IMR-90 (cell line): ENCODE data around the gene FMN1. TPM values are rescaled to one million over a fixed set of nuclear protein-coding genes. Genes with fewer than 3 reads are reported as not detected.

Source experiments
- ATAC-seq: fragments of 200-7000 bp; cut with Tn5 transposase; 2 replicates; pipeline ENCODE4 v1.9.1; 2020; ENCODE audit warnings: low read depth, mild to moderate bottlenecking, moderate library complexity
- BruUV-seq: library from RNA; stranded (reverse); fragments of 400-500 nt; replicated peaks from 2 replicates; lab custom pipeline; 2021; lab: Mats Ljungman, UMichigan
- CTCF ChIA-PET: fragments of 300-600 bp; formaldehyde crosslinking; extraction: SDS; loops from one replicate; lab custom pipeline; 2021; ENCODE audit warnings: antibody characterized with exemption; lab: Yijun Ruan, JAX
- POLR2A ChIA-PET: fragments of 300-600 bp; sonication (Branson Sonifier 250); formaldehyde crosslinking; loops from one replicate; lab custom pipeline; 2022; ENCODE audit warnings: antibody characterized with exemption; ENCODE audit not compliant: unreplicated experiment; lab: Charles Lee
- DNase-seq: peaks from one replicate; pipeline ENCODE4 v3.0.0; 2013
- H2AFZ ChIP-seq: replicated peaks from 2 replicates; pipeline ENCODE3; 2013; ENCODE audit warnings: low read length, mild to moderate bottlenecking; ENCODE audit not compliant: poor library complexity
- H2AK5ac ChIP-seq: 2 replicates; pipeline ENCODE4 v1.6.1; 2013; ENCODE audit warnings: low read depth, low read length, inconsistent platforms
- H2AK9ac ChIP-seq: replicated peaks from 2 replicates; pipeline ENCODE3; 2013; ENCODE audit warnings: mild to moderate bottlenecking, low read depth, low read length, moderate library complexity; ENCODE audit not compliant: poor library complexity
- H2BK120ac ChIP-seq: 2 replicates; pipeline ENCODE4 v1.6.1; 2013; ENCODE audit warnings: low read depth, low read length, inconsistent platforms
- H2BK15ac ChIP-seq: 3 replicates; pipeline ENCODE4 v1.6.1; 2013; ENCODE audit warnings: low read depth, low read length, inconsistent platforms
- H2BK20ac ChIP-seq: 2 replicates; pipeline ENCODE4 v1.6.1; 2013; ENCODE audit warnings: low read depth, mild to moderate bottlenecking, inconsistent platforms, low read length, moderate library complexity
- H2BK5ac ChIP-seq: 2 replicates; pipeline ENCODE4 v1.6.1; 2013; ENCODE audit warnings: mild to moderate bottlenecking, low read depth, low read length, inconsistent platforms; ENCODE audit not compliant: poor library complexity, severe bottlenecking
- H3K14ac ChIP-seq: replicated peaks from 2 replicates; pipeline ENCODE4 v1.6.1; 2013; ENCODE audit warnings: low read depth, low read length, inconsistent platforms
- H3K18ac ChIP-seq: 2 replicates; pipeline ENCODE4 v1.6.1; 2013; ENCODE audit warnings: low read depth, low read length, control low read depth
- H3K23ac ChIP-seq: 2 replicates; pipeline ENCODE4 v1.6.1; 2013; ENCODE audit warnings: low read depth, low read length, inconsistent platforms
- H3K27ac ChIP-seq: 2 replicates; pipeline ENCODE4 v1.5.1; 2013; ENCODE audit warnings: mild to moderate bottlenecking, control low read depth, low read length; ENCODE audit not compliant: insufficient read depth
- H3K27me3 ChIP-seq: 2 replicates; pipeline ENCODE4 v1.6.1; 2013; ENCODE audit warnings: low read length; ENCODE audit not compliant: control insufficient read depth, insufficient read depth
- H3K36me3 ChIP-seq: 2 replicates; pipeline ENCODE4 v1.6.1; 2013; ENCODE audit warnings: low read length, mixed read lengths; ENCODE audit not compliant: control insufficient read depth, insufficient read depth
- H3K4ac ChIP-seq: 2 replicates; pipeline ENCODE4 v1.6.1; 2013; ENCODE audit warnings: low read depth, low read length, inconsistent platforms
- H3K4me1 ChIP-seq: 2 replicates; pipeline ENCODE4 v1.6.1; 2013; ENCODE audit warnings: low read length, mixed read lengths; ENCODE audit not compliant: control insufficient read depth, insufficient read depth
- H3K4me2 ChIP-seq: 2 replicates; pipeline ENCODE4 v1.6.1; 2013; ENCODE audit warnings: low read depth, mild to moderate bottlenecking, control low read depth, low read length, moderate library complexity
- H3K4me3 ChIP-seq: 2 replicates; pipeline ENCODE4 v1.5.1; 2013; ENCODE audit warnings: low read depth, mild to moderate bottlenecking, control low read depth, low read length, moderate library complexity; ENCODE audit not compliant: insufficient read depth
- H3K56ac ChIP-seq: 2 replicates; pipeline ENCODE4 v1.6.1; 2013; ENCODE audit warnings: low read length, inconsistent platforms; ENCODE audit not compliant: insufficient read depth; ENCODE audit errors: extremely low read depth
- H3K79me1 ChIP-seq, 2 experiments: 2 replicates each; pipeline ENCODE4 v1.6.1; 2013; ENCODE audit warnings: low read length in 2 of 2, inconsistent platforms in 1 of 2, low read depth in 1 of 2
- H3K9ac ChIP-seq: 2 replicates; pipeline ENCODE4 v1.6.1; 2013; ENCODE audit warnings: low read depth, low read length, control low read depth
- H3K9me1 ChIP-seq: 2 replicates; pipeline ENCODE4 v1.6.1; 2013; ENCODE audit warnings: low read length, inconsistent platforms; ENCODE audit not compliant: insufficient read depth
- H3K9me3 ChIP-seq: 2 replicates; pipeline ENCODE4 v1.6.1; 2013; ENCODE audit warnings: low read length; ENCODE audit not compliant: control insufficient read depth, insufficient read depth
- H4K20me1 ChIP-seq: 2 replicates; pipeline ENCODE4 v1.6.1; 2013; ENCODE audit warnings: low read length, inconsistent platforms; ENCODE audit not compliant: insufficient read depth
- H4K5ac ChIP-seq: 2 replicates; pipeline ENCODE4 v1.6.1; 2013; ENCODE audit warnings: mild to moderate bottlenecking, low read depth, low read length, control low read depth
- H4K8ac ChIP-seq, 2 experiments: 2 replicates each; pipeline ENCODE4 v1.6.1; 2013; ENCODE audit warnings: low read depth in 2 of 2, low read length in 2 of 2, control low read depth in 1 of 2, inconsistent platforms in 1 of 2
- H4K91ac ChIP-seq: 2 replicates; pipeline ENCODE4 v1.6.1; 2013; ENCODE audit warnings: low read depth, low read length, inconsistent platforms; ENCODE audit not compliant: insufficient read depth
- BHLHE40 ChIP-seq: fragments of 150-350 bp; IDR thresholded peaks from 2 replicates; pipeline ENCODE4 v1.6.1; 2016; ENCODE audit warnings: mild to moderate bottlenecking, low read depth, low read length
- CEBPB ChIP-seq: IDR thresholded peaks from 2 replicates; pipeline ENCODE4 v1.6.1; 2012; ENCODE audit warnings: low read depth, low read length, improper control_type of control experiment
- CHD1 ChIP-seq: IDR thresholded peaks from 2 replicates; pipeline ENCODE4 v1.6.1; 2012; ENCODE audit warnings: low read depth, low read length, improper control_type of control experiment
- CTCF ChIP-seq: conservative IDR thresholded peaks from 2 replicates; pipeline ENCODE4 v1.5.1; 2012; ENCODE audit warnings: mild to moderate bottlenecking, low read depth, low read length, improper control_type of control experiment
- FOS ChIP-seq: fragments of 150-350 bp; IDR thresholded peaks from 2 replicates; pipeline ENCODE4 v1.6.1; 2016; ENCODE audit warnings: low read depth, low read length
- MAFK ChIP-seq: IDR thresholded peaks from 2 replicates; pipeline ENCODE4 v1.6.1; 2012; ENCODE audit warnings: low read depth, low read length, improper control_type of control experiment
- MAZ ChIP-seq: IDR thresholded peaks from 2 replicates; pipeline ENCODE4 v1.6.1; 2012; ENCODE audit warnings: low read depth, mild to moderate bottlenecking, low read length, improper control_type of control experiment, moderate library complexity, borderline replicate concordance
- NFE2L2 ChIP-seq: fragments of 150-350 bp; IDR thresholded peaks from 2 replicates; pipeline ENCODE4 v1.6.1; 2016; ENCODE audit warnings: low read depth, mild to moderate bottlenecking, low read length
- RAD21 ChIP-seq: IDR thresholded peaks from 2 replicates; pipeline ENCODE4 v1.6.1; 2012; ENCODE audit warnings: low read length, improper control_type of control experiment
- RFX5 ChIP-seq: IDR thresholded peaks from 2 replicates; pipeline ENCODE4 v1.8.0; 2012; ENCODE audit warnings: low read depth, mild to moderate bottlenecking, low read length, moderate library complexity
- SMC3 ChIP-seq: fragments of 150-350 bp; IDR thresholded peaks from 2 replicates; pipeline ENCODE4 v1.6.1; 2016; ENCODE audit warnings: low read depth, mild to moderate bottlenecking, antibody characterized with exemption, low read length, moderate library complexity
- USF2 ChIP-seq: fragments of 150-350 bp; IDR thresholded peaks from 2 replicates; pipeline ENCODE4 v1.6.1; 2017; ENCODE audit warnings: mild to moderate bottlenecking, antibody characterized with exemption, low read length, low read depth
- WGBS, 2 experiments: methylation state at CpG; one replicate each; pipeline versions ENCODE4 v1.1.5 to v1.1.7; 2013; ENCODE audit warnings: missing lambda C conversion rate in 2 of 2; ENCODE audit not compliant: insufficient read length in 1 of 2; ENCODE audit errors: extremely low coverage in 2 of 2; 5-methylcytosine and 5-hydroxymethylcytosine counted together
- dilution Hi-C: fragments of 300-500 bp; cut with HindIII; formaldehyde crosslinking; loops from one replicate; pipeline ENCODE4 v1.14.3; 2018; ENCODE audit warnings: low sequenced_read_pairs; ENCODE audit not compliant: unreplicated experiment
- in situ Hi-C: fragments of 300-500 bp; cut with MboI; formaldehyde crosslinking; loops from 3 replicates; pipeline ENCODE4 v1.14.3; 2019; ENCODE audit warnings: low sequenced_read_pairs, inconsistent platforms, mixed read lengths
- intact Hi-C: fragments of 100-400 bp; cut with micrococcal nuclease; formaldehyde crosslinking; loops from 2 replicates; pipeline ENCODE4 v1.10.0; 2022
- polyA plus RNA-seq, 3 experiments: library from polyadenylated mRNA; depleted of rRNA; stranded (reverse); fragments of >200 nt; gene quantifications; 2 replicates each; pipeline ENCODE4 v1.2.3, GENCODE V29; 2012; ENCODE audit warnings: low replicate concordance in 1 of 3
- total RNA-seq: library from RNA; depleted of rRNA; stranded (reverse); fragments of >200 nt; gene quantifications from 2 replicates; pipeline ENCODE4 v1.2.3, GENCODE V29; 2012
- TF ChIP-seq, protein P1 (sequence below): fragments of 150-350 bp; IDR thresholded peaks from 2 replicates; pipeline ENCODE4 v1.6.1; 2016; ENCODE audit warnings: low read depth, mild to moderate bottlenecking, low read length, moderate library complexity, borderline replicate concordance

The FMN1 gene
- total and polyA plus RNA-seq, 2 of the 4 experiments (the other 2 are of a cell fraction), result 7.3 to 17.6 TPM

DNA sequence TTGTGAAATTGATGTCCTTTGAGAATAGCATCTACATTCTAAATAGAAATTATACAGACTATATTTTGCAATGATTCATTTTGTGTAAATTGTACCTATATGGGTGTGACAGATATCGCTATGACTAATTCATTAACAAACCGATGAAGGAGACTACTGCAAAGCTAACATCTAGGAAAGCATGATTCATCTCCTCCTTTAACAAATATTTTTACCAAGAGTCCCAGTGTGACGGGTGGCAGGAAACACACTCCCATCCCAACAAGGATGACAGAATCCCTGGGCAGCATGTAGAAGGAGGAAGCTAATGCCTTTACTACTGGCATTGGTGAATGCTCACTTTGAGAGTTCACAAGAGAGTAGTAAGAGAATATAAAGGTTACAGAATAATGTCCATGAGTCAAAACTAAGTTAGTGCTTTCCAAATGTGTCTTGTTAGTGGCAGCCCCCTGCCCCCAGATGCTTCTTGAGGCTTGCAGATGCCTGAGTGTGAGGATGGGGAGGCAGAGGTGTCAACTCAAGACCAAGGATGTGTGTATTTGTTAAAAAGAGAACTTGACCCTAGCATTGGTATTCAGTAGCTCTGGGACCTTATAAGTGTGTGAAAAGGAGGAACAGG is 180.6 kb downstream of the FMN1 start:
- peaks cover 10% of the 10 kb centered on the region for H3K4me1 ChIP-seq
- dilution Hi-C loops, result no loop called here
- ATAC-seq (peak; percentile 87), DNase-seq (peak; percentile 80)
- H4K20me1 ChIP-seq, result peaks cover 25% of the 10 kb centered on the region; the same call in 1 of the 2 replicates
- H3K9me1 ChIP-seq, result peaks cover 10% of the 10 kb centered on the region; the same call in 1 of the 2 replicates
- H3K4ac ChIP-seq, result peak overlapping the region; percentile 44; the same call in 1 of the 2 replicates
- H3K14ac ChIP-seq, result peak overlapping the region; percentile 24; the same call in 1 of the 2 replicates
- 0 out of 2 replicates have a peak overlapping the region, but pooled peaks have one; percentile 20 for H4K91ac ChIP-seq
- H3K4me3 ChIP-seq, result no peak overlapping the region
- no peak overlapping the region for H2BK15ac ChIP-seq
- H3K27me3 ChIP-seq, result no peaks in the 10 kb centered on the region
- H2AK9ac ChIP-seq, result no peak overlapping the region
- H3K27ac ChIP-seq, result peak overlapping the region; percentile 10; the same call in 1 of the 2 replicates
- ChIA-PET POLR2A (no interaction called here), CTCF (interaction anchor here (0.7 to 1.3 kb wide), 5 partner anchors 73 to 363 kb away, joined by 3 to 5 read pairs (median 3); no protein-coding TSS in a partner anchor)
- peaks cover 4% of the 10 kb centered on the region; the same call in 1 of the 2 replicates for H3K36me3 ChIP-seq
- BruUV-seq, result no TSS peak
- in situ Hi-C loops, result no loop called here
- H3K9me3 ChIP-seq, result no peaks in the 10 kb centered on the region
- H3K56ac ChIP-seq, result no peak overlapping the region; the same call in 1 of the 2 replicates
- H3K4me2 ChIP-seq, result peak overlapping the region; percentile 56
- H3K79me1 ChIP-seq, result peaks cover 13 to 61% of the 10 kb centered on the region in 2 experiments; a peak in 3 of 4 replicates
- peak overlapping the region; percentile 70 for H2BK5ac ChIP-seq
- peak overlapping the region; percentile 63; the same call in 1 of the 2 replicates for H2AK5ac ChIP-seq
- intact Hi-C loops, result no loop called here
- WGBS, 2 experiments, result no CpG with 5 or more reads among the region's 3 CpGs
- peak overlapping the region; percentile 52; the same call in 1 of the 2 replicates for H2BK120ac ChIP-seq
- H3K18ac ChIP-seq, result peak overlapping the region; percentile 34
- peak overlapping the region in 1 of 2 experiments; percentile 23; a peak in 1 of 4 replicates for H4K8ac ChIP-seq
- H4K5ac ChIP-seq, result peak overlapping the region; percentile 48; the same call in 1 of the 2 replicates
- H3K23ac ChIP-seq, result peak overlapping the region; percentile 6
- H3K9ac ChIP-seq, result no peak overlapping the region
- peak overlapping the region; percentile 53; the same call in 1 of the 2 replicates for H2BK20ac ChIP-seq
- H2AFZ ChIP-seq, result no peak overlapping the region
- TF ChIP-seq, protein P1, sequence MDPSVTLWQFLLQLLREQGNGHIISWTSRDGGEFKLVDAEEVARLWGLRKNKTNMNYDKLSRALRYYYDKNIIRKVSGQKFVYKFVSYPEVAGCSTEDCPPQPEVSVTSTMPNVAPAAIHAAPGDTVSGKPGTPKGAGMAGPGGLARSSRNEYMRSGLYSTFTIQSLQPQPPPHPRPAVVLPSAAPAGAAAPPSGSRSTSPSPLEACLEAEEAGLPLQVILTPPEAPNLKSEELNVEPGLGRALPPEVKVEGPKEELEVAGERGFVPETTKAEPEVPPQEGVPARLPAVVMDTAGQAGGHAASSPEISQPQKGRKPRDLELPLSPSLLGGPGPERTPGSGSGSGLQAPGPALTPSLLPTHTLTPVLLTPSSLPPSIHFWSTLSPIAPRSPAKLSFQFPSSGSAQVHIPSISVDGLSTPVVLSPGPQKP, result no peak
- TF ChIP-seq CEBPB (peak; percentile 51; the same call in 1 of the 2 replicates), NFE2L2 (no peak), FOS (peak; percentile 70; the same call in 1 of the 2 replicates), RAD21 (no peak), BHLHE40 (peak; percentile 28; the same call in 1 of the 2 replicates), MAFK (no peak), CTCF (no peak), SMC3 (no peak), MAZ (no peak), RFX5 (no peak), CHD1 (no peak), USF2 (no peak)
